Glutamatergic neuron (in vitro differentiated cells): Measurements from ENCODE around the gene FHIT. TPM values are rescaled to one million over a fixed set of nuclear protein-coding genes. Genes with fewer than 3 reads are reported as not detected.

ENCODE experiments used
- DNase-seq: peaks from one replicate; pipeline ENCODE4 v3.0.0; 2022
- H3K27ac Mint-ChIP-seq: one replicate; pipeline ENCODE4 v1.8.0; 2020; ENCODE audit warnings: mild to moderate bottlenecking, mixed read lengths, inconsistent platforms; ENCODE audit not compliant: unreplicated experiment
- H3K27me3 Mint-ChIP-seq: one replicate; pipeline ENCODE4 v1.8.0; 2020; ENCODE audit warnings: mild to moderate bottlenecking, moderate library complexity, mixed read lengths, inconsistent platforms; ENCODE audit not compliant: unreplicated experiment
- H3K36me3 Mint-ChIP-seq: one replicate; pipeline ENCODE4 v1.8.0; 2020; ENCODE audit warnings: mild to moderate bottlenecking, mixed read lengths, inconsistent platforms; ENCODE audit not compliant: unreplicated experiment
- H3K4me1 Mint-ChIP-seq: one replicate; pipeline ENCODE4 v1.8.0; 2020; ENCODE audit warnings: mild to moderate bottlenecking, low read depth, mixed read lengths, inconsistent platforms; ENCODE audit not compliant: unreplicated experiment
- H3K4me3 Mint-ChIP-seq: one replicate; pipeline ENCODE4 v1.8.0; 2020; ENCODE audit warnings: mild to moderate bottlenecking, mixed read lengths, inconsistent platforms; ENCODE audit not compliant: unreplicated experiment
- H3K9me3 Mint-ChIP-seq: one replicate; pipeline ENCODE4 v1.8.0; 2020; ENCODE audit warnings: mild to moderate bottlenecking, moderate library complexity, mixed read lengths, inconsistent platforms; ENCODE audit not compliant: unreplicated experiment
- total RNA-seq: library from RNA; stranded (reverse); fragmentation: NEBNext Ultra II Directional; extraction: Animal tissue kit (Norgen Biotek cat#: 25700); gene quantifications from one replicate; pipeline ENCODE4 v1.2.1, GENCODE V29; 2021; ENCODE audit not compliant: unreplicated experiment
- TF ChIP-seq, protein P1 (sequence below): fragments of 200-600 bp; sonication (generic); IDR thresholded peaks from one replicate; pipeline ENCODE4 v1.5.0; 2021; ENCODE audit not compliant: partially characterized antibody, unreplicated experiment

The FHIT gene
- total RNA-seq, 1 donor from 2014 or later, result 15.2 TPM

DNA sequence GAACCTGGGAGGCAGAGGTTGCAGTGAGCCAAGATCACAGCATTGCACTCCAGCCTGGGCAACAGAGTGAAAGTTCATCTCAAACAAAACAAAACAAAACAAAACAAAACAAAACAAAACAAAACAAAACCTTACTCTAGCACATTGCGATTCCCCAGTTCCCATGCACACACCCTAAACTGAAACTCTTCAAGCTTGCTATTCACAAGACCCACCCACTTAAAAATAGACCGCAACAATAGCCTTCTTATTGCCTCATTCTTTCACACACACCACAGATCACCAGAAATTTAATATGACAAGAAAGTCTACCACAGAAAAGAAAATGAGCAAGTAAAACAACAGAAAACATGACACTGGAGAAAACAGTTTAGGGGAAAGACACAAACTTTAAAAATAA lies 598.4 kb downstream of the FHIT start:
- Mint-ChIP-seq H3K9me3 (no peaks in the 10 kb centered on the region), H3K27me3 (peaks cover 2% of the 10 kb centered on the region), H3K27ac (no peak overlapping the region), H3K4me3 (no peak overlapping the region), H3K4me1 (no peaks in the 10 kb centered on the region), H3K36me3 (no peaks in the 10 kb centered on the region)
- TF ChIP-seq, protein P1, sequence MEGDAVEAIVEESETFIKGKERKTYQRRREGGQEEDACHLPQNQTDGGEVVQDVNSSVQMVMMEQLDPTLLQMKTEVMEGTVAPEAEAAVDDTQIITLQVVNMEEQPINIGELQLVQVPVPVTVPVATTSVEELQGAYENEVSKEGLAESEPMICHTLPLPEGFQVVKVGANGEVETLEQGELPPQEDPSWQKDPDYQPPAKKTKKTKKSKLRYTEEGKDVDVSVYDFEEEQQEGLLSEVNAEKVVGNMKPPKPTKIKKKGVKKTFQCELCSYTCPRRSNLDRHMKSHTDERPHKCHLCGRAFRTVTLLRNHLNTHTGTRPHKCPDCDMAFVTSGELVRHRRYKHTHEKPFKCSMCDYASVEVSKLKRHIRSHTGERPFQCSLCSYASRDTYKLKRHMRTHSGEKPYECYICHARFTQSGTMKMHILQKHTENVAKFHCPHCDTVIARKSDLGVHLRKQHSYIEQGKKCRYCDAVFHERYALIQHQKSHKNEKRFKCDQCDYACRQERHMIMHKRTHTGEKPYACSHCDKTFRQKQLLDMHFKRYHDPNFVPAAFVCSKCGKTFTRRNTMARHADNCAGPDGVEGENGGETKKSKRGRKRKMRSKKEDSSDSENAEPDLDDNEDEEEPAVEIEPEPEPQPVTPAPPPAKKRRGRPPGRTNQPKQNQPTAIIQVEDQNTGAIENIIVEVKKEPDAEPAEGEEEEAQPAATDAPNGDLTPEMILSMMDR, result no peak
- no peak for DNase-seq

DNA sequence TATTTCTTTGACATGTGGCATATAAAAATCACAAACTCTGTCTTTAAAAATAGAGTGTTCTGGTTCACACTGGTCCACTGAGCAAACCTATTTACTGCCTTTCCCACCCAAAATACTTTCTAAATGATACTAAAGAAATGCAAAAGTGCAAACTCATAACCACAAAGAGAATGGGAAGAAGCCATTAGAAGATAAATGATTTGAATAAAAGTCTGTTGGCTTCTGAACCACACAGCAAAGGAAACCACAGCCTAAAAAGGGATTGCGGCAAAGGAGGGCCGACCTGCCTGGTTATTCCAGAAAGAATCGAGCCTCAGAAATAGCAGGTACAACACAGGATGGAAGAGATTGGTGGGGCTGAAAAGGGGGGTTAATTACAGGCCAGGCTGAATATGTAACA lies 599.5 kb downstream of the FHIT start:
- Mint-ChIP-seq H3K4me1 (no peaks in the 10 kb centered on the region), H3K36me3 (no peaks in the 10 kb centered on the region), H3K9me3 (no peaks in the 10 kb centered on the region), H3K4me3 (no peak overlapping the region), H3K27ac (no peak overlapping the region), H3K27me3 (peaks cover 2% of the 10 kb centered on the region)
- TF ChIP-seq, protein P1, result no peak
- DNase-seq, result no peak

DNA sequence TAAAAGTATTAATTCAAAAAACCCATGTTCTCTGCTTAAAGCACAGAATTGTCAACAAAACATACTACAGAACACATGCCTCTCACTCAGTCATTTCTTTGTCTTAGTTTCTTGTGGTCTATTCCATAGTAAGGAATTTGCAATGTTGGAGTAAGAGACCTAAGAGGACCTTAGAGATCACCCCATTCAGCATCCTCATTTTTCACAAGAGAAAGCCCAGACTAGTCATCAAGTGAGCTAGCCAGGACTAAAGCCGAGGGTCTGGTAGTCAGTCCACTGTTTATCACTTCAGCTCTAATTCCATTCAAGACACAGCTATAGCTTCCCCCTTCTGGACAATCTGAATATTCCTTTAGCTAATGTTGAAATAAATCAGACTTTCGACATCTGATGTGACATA lies 601.1 kb downstream of the FHIT start:
- no peaks in the 10 kb centered on the region for H3K4me1 Mint-ChIP-seq
- H3K36me3 Mint-ChIP-seq, result no peaks in the 10 kb centered on the region
- DNase-seq, result no peak
- H3K27me3 Mint-ChIP-seq, result peaks cover 2% of the 10 kb centered on the region
- no peak overlapping the region for H3K27ac Mint-ChIP-seq
- no peak overlapping the region for H3K4me3 Mint-ChIP-seq
- no peaks in the 10 kb centered on the region for H3K9me3 Mint-ChIP-seq
- TF ChIP-seq, protein P1, result no peak

DNA sequence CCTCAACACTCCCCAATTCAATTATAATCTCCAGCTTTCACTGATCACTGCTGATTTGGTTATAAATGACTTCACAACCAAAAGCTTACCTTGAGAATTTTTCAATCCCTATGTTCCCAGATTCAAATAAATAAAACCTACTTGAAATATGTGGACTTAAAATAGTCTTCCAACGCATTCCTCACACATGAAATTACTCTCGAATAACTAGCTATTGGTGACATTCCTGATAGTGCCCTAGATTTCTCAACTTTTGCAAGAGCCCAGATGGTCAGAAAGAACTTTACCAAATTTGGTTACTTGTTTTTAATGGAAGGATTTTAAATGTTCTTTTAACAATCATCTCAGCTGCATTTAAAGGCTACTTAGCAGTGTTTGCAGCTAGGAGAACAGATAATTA lies 605.5 kb downstream of the FHIT start:
- no peak overlapping the region for H3K4me3 Mint-ChIP-seq
- DNase-seq, result no peak
- H3K9me3 Mint-ChIP-seq, result no peaks in the 10 kb centered on the region
- no peaks in the 10 kb centered on the region for H3K4me1 Mint-ChIP-seq
- no peaks in the 10 kb centered on the region for H3K36me3 Mint-ChIP-seq
- no peaks in the 10 kb centered on the region for H3K27me3 Mint-ChIP-seq
- TF ChIP-seq, protein P1, result no peak
- H3K27ac Mint-ChIP-seq, result no peak overlapping the region

DNA sequence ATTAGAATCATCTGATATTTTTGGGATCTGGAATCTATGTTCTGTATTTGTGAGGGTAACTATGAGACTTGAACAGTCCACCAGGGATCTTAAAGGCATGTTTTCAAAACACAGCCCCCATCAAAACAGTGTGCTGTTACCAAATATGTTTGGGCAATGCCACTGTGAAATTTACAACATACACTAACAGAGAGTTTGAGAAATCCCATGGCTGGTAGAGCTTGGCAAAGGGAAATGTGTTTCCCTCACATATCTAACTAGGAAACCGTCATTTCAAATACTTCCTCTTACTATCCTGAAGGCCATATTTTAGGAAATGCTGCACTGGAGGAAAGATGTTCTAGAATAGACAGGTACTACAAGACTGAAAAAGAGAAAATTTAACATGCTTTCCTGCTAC lies 607.4 kb downstream of the FHIT start:
- no peak overlapping the region for H3K27ac Mint-ChIP-seq
- no peak for DNase-seq
- H3K36me3 Mint-ChIP-seq, result no peaks in the 10 kb centered on the region
- H3K4me1 Mint-ChIP-seq, result no peaks in the 10 kb centered on the region
- TF ChIP-seq, protein P1, result no peak
- no peaks in the 10 kb centered on the region for H3K27me3 Mint-ChIP-seq
- no peak overlapping the region for H3K4me3 Mint-ChIP-seq
- H3K9me3 Mint-ChIP-seq, result no peaks in the 10 kb centered on the region
